Measurements from ENCODE around the gene PRKAB1.

PRKAB1 gene

GRCh38 chr12:119712721-119713120 lies 44.8 kb downstream of the PRKAB1 start:
- no peak for DNase-seq (ENCODE audit: low read depth)

DNA sequence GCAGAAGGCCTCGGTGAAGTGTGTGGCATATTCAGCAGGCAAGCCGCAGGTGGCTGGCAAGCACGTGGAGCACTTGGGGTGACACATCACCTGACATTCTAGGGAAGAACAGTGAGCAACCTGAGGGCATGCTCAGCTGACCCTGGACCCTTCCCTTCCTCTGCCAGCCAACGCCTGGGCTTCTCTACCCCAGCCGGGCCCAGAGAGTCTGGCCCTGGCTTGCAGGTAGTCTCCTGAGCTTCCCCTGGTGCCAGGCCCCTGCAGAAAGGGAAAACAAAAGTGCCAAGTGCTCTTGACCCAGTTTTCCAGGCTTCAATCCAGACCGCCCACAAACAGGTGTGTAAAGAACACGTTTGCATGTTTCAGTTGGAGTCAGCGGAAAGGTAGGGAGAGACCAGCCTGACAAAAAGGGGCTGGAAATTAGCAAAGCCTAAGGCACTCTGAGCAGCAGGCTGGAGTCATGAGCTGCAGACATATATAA lies 45.7 kb downstream of the PRKAB1 start:
- DNase-seq (ENCODE audit: low read depth) = no peak

DNA sequence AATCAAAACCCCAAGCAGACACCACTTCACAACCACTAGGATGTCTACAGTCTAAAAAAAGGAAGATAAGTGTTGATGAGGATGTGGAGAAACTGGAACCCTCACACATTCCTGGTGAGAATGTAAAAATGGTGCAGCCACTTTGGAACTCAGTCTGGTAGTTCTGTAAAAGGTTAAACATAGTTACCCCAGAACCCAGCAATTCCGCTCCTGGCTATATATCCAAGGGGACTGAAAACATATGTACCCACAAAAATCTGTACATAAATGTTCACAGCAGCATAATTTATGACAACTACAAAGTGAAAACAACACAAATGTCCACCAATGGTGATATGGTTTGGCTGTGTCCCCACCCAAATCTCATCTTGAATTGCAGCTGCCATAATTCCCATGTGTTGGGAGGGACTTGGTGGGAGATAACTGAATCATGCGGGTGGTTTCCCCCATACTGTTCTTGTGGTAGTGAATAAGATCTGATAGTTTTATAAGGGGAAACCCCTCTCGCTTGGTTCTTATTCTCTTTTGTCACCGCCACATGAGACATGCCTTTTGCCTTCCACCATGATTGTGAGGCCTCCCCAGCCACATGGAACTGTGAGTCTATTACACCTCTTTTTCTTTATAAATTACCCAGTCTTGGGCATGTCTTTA lies 46.8 kb downstream of the PRKAB1 start:
- no peak for DNase-seq (ENCODE audit: low read depth)

DNA sequence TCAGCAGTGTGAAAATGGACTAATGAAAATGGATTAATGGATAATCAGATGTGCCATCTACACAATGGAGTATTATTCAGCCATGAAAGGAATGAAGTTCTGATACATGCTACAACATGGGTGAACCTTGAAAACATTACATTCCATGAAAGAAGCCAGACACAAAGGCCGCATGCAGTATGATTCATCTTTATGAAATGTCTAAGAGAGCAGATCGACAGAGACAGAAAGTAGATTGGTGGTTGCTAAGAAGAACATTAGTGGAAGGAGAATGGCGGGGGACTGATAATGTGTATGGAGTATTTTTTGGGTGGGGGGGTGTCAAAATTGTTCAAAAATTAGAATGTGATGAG lies 47.3 kb downstream of the PRKAB1 start:
- no peak for DNase-seq (ENCODE audit: low read depth)

GRCh38 chr12:119718141-119718540 lies 50.2 kb downstream of the PRKAB1 start:
- no peak for DNase-seq (ENCODE audit: low read depth)

DNA sequence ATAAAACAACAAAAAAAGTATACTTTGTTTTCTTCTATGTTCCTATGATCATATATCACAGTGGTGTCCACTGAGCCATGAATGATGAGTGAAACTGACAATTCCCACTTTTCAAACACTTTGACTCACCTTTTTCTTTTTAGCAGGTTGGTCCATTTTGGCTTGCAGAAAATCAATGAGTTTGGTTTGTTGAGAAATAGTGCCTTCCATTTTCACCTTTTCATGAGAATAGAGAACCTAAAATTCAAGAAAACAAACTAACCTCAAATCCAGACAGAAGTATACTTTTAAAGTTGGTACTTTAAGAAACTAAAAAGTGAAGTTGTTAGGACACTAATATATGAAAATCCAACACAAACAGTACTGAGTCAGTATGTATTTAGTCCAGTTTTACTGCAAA lies 52.4 kb downstream of the PRKAB1 start:
- DNase-seq (ENCODE audit: low read depth) = no peak

GRCh38 chr12:119721306-119721705 lies 53.4 kb downstream of the PRKAB1 start:
- no peak for DNase-seq (ENCODE audit: low read depth)

- no peak for DNase-seq (ENCODE audit: low read depth)
Observed at GRCh38 chr12:119725523-119725922, 57.6 kb downstream of the PRKAB1 start.

GRCh38 chr12:119727600-119728443 lies 59.9 kb downstream of the PRKAB1 start:
- DNase-seq (ENCODE audit: low read depth) = no peak

- DNase-seq (ENCODE audit: low read depth) = no peak
Observed at GRCh38 chr12:119728444-119728745, 60.5 kb downstream of the PRKAB1 start.

DNA sequence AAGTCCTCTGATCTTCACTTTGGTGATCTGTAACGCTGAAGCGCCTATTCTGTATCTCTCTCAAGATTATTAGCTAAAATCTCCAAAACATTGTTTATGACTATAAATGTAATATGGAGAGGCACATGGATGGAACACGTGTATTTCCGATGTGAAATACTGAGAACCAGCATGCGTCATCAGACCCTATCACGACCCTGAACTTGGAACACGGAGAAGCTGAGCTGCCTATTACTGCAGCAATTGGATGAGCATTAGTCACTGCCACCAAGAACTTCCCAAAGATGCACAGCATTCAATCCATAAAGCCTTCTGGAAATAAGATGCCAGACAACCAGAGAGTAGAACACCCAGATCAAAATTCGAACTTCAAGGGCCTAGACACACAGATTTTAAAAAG lies 61.9 kb downstream of the PRKAB1 start:
- no peak for DNase-seq (ENCODE audit: low read depth)

DNA sequence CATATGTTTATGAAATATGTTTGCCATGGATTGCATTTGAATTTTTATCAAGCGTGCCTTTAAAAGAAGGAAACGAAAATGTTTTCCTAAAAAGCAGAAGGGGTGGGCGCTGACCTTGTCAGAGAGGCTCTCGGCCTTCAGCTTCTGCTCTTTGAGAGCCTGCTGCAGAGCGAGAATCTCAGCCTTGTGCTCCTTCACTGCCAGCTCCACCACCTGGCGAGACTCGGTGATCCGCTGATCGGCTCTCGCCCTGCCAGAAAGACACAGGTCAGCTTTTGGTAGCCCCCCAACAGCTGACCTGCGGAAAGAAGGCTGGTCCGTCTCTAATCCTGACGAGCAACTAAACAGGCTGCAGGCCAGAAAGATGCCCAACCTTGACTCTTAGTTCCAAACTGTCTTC lies 62.4 kb downstream of the PRKAB1 start:
- DNase-seq (ENCODE audit: low read depth) = no peak
